ENCODE data around the gene EPB41L1.

The EPB41L1 gene

GRCh38 chr20:36177716-36178115 lies 23.2 kb downstream of the EPB41L1 start:
- Mint-ChIP-seq H3K4me1 (peaks cover 10% of the 10 kb centered on the region), H3K27me3 (ENCODE audit: low read depth) (no peaks in the 10 kb centered on the region), H3K27ac (no peak overlapping the region), H3K36me3 (ENCODE audit: low read depth) (peaks cover 25% of the 10 kb centered on the region), H3K9me3 (no peaks in the 10 kb centered on the region), H3K4me3 (no peak overlapping the region)
- TF ChIP-seq CTCF (IDR thresholded peaks at IDR 0.05; ENCODE audit: unreplicated experiment in 3 of 3), result no peak

GRCh38 chr20:36179170-36179945 lies 24.8 kb downstream of the EPB41L1 start:
- H3K27ac Mint-ChIP-seq, result peak overlapping the region in 1 of 3 experiments; percentile 23
- TF ChIP-seq CTCF (IDR thresholded peaks at IDR 0.05; ENCODE audit: unreplicated experiment in 3 of 3), result no peak
- no peak overlapping the region for H3K4me3 Mint-ChIP-seq
- no peaks in the 10 kb centered on the region for H3K27me3 Mint-ChIP-seq (ENCODE audit: low read depth)
- H3K9me3 Mint-ChIP-seq, result no peaks in the 10 kb centered on the region
- H3K36me3 Mint-ChIP-seq (ENCODE audit: low read depth), result peaks cover 28% of the 10 kb centered on the region
- no peaks in the 10 kb centered on the region for H3K4me1 Mint-ChIP-seq

GRCh38 chr20:36180323-36180722 lies 25.8 kb downstream of the EPB41L1 start:
- no peak for TF ChIP-seq CTCF (IDR thresholded peaks at IDR 0.05; ENCODE audit: unreplicated experiment in 3 of 3)
- Mint-ChIP-seq H3K4me1 (no peaks in the 10 kb centered on the region), H3K27ac (no peak overlapping the region), H3K36me3 (ENCODE audit: low read depth) (peaks cover 26% of the 10 kb centered on the region), H3K27me3 (ENCODE audit: low read depth) (no peaks in the 10 kb centered on the region), H3K4me3 (no peak overlapping the region), H3K9me3 (no peaks in the 10 kb centered on the region)

- Mint-ChIP-seq H3K4me1 (no peaks in the 10 kb centered on the region), H3K4me3 (no peak overlapping the region), H3K27me3 (ENCODE audit: low read depth) (no peaks in the 10 kb centered on the region), H3K9me3 (no peaks in the 10 kb centered on the region), H3K27ac (no peak overlapping the region), H3K36me3 (ENCODE audit: low read depth) (peaks cover 19% of the 10 kb centered on the region)
- no peak for TF ChIP-seq CTCF (IDR thresholded peaks at IDR 0.05; ENCODE audit: unreplicated experiment in 3 of 3)
These were observed 27.5 kb downstream of the EPB41L1 start for GRCh38 chr20:36181934-36182603.

GRCh38 chr20:36182604-36183154 lies 28.1 kb downstream of the EPB41L1 start:
- Mint-ChIP-seq H3K36me3 (ENCODE audit: low read depth) (peaks cover 19% of the 10 kb centered on the region), H3K4me1 (no peaks in the 10 kb centered on the region), H3K27ac (no peak overlapping the region), H3K9me3 (no peaks in the 10 kb centered on the region), H3K4me3 (no peak overlapping the region), H3K27me3 (ENCODE audit: low read depth) (no peaks in the 10 kb centered on the region)
- TF ChIP-seq CTCF (IDR thresholded peaks at IDR 0.05; ENCODE audit: unreplicated experiment in 3 of 3), result no peak

Data from nephron (organoid).